C4-2B (cell line): ENCODE results near the gene CYSTM1.

Experiments used
- H3K27ac ChIP-seq: fragments of 450-650 bp; 2 replicates; pipeline ENCODE4 v1.5.1; 2017
- ZFX ChIP-seq: fragments of 450-650 bp; IDR thresholded peaks from 2 replicates; pipeline ENCODE4 v1.6.1; 2017
- TF ChIP-seq, protein P1 (sequence below): fragments of 450-650 bp; conservative IDR thresholded peaks from 2 replicates; pipeline ENCODE4 v1.5.1; 2017; ENCODE audit warnings: mild to moderate bottlenecking

The CYSTM1 gene

GRCh38 chr5:140273401-140273877 is 98.5 kb downstream of the CYSTM1 start:
- TF ChIP-seq, protein P1, sequence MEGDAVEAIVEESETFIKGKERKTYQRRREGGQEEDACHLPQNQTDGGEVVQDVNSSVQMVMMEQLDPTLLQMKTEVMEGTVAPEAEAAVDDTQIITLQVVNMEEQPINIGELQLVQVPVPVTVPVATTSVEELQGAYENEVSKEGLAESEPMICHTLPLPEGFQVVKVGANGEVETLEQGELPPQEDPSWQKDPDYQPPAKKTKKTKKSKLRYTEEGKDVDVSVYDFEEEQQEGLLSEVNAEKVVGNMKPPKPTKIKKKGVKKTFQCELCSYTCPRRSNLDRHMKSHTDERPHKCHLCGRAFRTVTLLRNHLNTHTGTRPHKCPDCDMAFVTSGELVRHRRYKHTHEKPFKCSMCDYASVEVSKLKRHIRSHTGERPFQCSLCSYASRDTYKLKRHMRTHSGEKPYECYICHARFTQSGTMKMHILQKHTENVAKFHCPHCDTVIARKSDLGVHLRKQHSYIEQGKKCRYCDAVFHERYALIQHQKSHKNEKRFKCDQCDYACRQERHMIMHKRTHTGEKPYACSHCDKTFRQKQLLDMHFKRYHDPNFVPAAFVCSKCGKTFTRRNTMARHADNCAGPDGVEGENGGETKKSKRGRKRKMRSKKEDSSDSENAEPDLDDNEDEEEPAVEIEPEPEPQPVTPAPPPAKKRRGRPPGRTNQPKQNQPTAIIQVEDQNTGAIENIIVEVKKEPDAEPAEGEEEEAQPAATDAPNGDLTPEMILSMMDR = no peak
- TF ChIP-seq ZFX = no peak
- no peak overlapping the region for H3K27ac ChIP-seq

GRCh38 chr5:140275837-140276236 is 100.8 kb downstream of the CYSTM1 start:
- no peak overlapping the region for H3K27ac ChIP-seq
- TF ChIP-seq, protein P1 = no peak

DNA sequence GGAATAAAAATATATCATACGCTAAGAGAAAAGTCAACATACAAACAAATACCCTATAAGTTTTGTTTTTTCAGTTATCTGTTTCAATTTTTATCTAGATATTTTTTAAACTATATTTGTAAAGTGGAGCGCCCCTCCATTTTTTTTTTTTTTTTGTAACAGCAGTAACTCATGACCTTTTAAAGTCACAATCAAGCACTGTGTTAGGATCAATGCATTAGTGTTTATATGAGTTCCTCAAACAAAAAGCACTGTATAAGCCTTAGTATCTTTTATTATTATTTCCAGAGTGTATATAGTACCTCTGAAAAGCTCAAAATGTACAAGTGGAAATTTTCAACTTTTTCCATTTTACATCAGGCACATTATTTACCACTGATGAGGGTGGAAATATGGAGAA is 107.3 kb downstream of the CYSTM1 start:
- H3K27ac ChIP-seq = no peak overlapping the region
- TF ChIP-seq ZFX = no peak
- TF ChIP-seq, protein P1 = no peak

DNA sequence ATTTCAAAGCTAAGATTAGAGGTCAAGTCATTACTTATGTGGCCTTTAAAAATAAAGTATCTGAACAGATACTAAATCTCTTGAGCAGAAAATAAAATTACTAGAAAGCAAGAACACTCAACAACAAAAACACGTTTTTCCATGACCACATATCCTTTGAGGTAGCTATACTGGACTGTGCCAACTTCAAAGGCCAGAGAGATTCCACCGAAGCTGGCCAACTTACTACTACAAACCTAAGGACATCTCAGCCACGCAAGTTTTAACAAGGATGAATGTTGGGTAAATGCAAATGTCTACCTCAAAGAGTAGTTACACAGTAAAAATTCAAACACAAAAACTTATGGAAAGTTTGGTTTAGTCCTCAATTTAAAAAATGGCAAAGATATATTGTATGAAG is 109.0 kb downstream of the CYSTM1 start:
- no peak overlapping the region for H3K27ac ChIP-seq
- TF ChIP-seq, protein P1 = no peak
- no peak for TF ChIP-seq ZFX

DNA sequence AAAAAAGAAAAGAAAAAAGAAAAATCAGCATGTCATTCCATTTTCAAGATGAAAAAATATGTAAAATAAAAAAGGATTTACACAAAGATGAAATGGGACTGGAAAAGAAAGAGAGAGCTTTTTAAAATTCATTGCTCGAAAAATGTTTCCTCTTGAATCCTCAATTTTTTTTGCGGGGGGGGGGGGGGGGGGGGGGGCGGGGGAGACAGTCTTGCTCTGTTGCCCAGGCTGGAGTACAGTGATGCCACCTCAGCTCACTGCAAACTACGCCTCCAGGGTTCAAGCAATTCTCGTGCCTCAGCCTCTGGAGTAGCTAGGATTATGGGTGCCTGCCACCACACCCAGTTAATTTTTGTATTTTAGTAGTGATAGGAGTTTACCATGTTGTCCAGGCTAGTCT is 111.4 kb downstream of the CYSTM1 start:
- H3K27ac ChIP-seq = no peak overlapping the region
- no peak for TF ChIP-seq ZFX
- TF ChIP-seq, protein P1 = no peak

DNA sequence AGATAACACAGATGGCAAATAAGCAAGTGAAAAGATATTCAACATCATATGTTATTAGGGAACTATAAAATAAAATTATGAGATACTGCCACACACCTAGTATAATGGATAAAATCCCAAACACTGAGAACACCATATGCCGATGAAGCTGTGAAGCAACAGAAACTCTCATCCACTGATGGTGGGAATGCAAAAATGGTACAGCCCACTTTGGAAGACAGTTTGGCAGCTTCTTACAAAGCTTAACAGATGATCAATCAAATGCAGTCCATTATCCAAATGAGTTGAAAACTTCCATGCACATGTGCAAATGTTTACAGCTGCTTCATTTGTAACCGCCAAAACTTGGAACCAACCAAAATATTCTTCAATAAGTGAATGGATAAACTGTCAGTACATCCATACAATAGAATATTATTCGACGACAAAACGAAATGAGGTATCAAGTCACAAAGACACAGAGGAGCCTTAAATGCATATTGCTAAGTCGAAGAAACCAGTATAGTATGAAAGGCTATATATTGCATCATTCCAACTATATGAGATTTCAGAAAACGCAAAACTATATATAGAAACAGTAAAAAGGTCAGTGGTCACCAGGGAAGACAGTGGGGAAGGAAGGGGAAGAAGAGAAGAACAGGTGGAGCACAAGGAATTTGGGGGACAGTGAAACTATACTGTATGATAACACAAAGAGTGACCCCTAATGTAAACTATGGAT is 113.0 kb downstream of the CYSTM1 start:
- no peak overlapping the region for H3K27ac ChIP-seq
- TF ChIP-seq, protein P1 = no peak
- TF ChIP-seq ZFX = no peak

DNA sequence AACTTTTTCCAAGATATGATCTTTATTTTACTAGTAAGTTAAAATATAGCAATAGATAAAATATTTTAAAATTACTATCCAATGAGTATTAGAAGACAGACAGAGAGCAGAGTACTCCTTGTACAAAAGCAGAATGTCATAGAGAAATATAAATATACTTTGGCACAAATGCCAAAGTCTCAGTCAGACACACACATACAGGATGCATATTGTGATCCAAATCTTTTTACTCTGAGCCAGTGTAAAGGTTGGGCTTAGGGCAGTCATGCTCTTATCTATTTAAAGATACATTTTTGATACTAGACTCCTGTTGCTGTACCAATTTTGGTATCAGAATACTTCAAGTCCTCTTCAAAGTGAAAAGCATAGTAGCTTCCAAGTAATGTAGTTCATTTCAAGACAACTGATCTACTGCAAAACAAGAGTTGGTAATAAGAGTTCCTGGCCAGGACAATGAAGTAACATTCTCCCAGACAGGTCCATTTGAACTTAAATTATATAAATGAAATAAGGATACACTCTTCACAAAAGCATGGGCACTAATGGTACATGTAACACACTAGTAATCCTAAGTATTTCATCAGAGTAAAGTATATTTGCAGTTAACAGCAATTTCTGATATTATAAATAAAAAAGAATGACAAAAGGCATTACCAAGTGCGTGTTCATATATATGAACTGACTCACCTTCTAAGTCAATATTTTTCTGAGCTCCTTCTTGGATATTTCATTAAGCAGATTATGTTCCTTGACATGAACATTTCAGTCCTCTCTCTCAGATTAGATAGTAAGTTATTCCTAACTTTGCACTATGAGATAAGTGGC is 117.4 kb downstream of the CYSTM1 start:
- no peak overlapping the region for H3K27ac ChIP-seq
- no peak for TF ChIP-seq ZFX
- TF ChIP-seq, protein P1 = no peak
